GM21737 (cell line): Measurements from ENCODE around the gene SPANXN5.
"Not testable (repeated sequence)": the region's sequence is repeated elsewhere in the genome, so short reads cannot be mapped to it uniquely, and the experiment has no call there.

Source experiments
- ATAC-seq: cut with Tn5 transposase; IDR thresholded peaks from one replicate; pipeline ENCODE4 v1.9.1; 2021; ENCODE audit warnings: mild to moderate bottlenecking, moderate library complexity; ENCODE audit not compliant: unreplicated experiment

The SPANXN5 gene

GRCh38 chrX:52797327-52797726, at the start of gene SPANXN5:
Gene SPANXN5 (minus strand): TSS chrX:52797427. CDS start chrX:52797348, 79 bp downstream.
- ATAC-seq, result not testable (repeated sequence)

DNA sequence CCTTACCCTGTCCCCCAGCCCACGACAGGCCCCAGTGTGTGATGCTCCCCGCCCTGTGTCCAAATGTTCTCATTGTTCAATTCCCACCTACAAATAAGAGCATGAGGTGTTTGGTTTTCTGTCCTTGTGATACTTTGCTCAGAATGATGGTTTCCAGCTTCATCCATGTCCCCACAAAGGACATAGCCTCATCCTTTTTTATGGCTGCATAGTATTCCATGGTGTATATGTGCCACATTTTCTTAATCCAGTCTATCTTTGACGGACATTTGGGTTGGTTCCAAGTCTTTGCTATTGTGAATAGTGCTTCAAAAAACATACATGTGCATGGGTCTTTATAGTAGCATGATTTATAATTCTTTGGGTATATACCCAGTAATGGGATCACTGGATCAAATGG, 46.4 kb upstream of the SPANXN5 start:
- ATAC-seq, result not testable (repeated sequence)

GRCh38 chrX:52839137-52839536, 41.9 kb upstream of the SPANXN5 start:
- no peak for ATAC-seq

DNA sequence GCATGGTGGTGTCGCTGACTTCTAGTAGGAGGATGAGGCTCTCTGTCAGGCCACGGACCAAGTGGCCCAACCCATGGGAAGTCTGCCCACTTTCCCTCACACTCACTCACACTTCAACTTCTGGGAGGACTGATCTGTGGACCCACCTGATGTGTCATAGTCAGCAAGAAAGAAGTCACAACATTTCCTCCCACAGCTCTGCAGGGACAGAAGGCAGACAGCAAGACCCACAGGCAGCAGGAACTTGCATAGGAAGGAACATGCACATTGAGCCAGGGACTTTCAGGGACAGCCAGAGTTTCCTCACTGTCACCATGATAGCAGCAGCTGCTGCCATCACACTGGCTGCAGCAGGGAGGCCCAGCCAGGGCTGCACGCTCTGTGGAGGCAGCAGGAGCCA, 33.3 kb upstream of the SPANXN5 start:
- no peak for ATAC-seq

- ATAC-seq, result no peak
Measured at GRCh38 chrX:52824608-52825007, 27.4 kb upstream of the SPANXN5 start.

GRCh38 chrX:52821079-52821760, 24.0 kb upstream of the SPANXN5 start:
- no peak for ATAC-seq

DNA sequence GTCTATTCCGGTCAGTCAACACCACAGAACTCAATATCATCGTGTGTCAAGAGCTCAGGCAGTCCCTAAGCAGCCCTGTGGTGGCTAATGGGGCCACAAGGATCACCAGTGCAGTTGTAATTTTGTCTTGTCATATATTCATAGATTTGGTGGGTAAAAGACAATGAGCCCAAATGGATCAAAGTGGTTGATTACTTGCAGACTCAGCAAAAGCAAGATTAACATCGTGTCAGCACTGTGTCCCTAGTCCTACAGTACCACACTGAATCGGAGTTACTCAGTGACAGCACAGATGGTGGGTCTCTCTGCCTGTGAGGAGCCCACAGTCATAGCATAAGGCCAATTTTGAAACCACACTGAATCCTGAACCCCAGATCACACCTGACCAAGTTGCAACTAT, 22.6 kb upstream of the SPANXN5 start:
- no peak for ATAC-seq

- no peak for ATAC-seq
Measured at GRCh38 chrX:52811065-52811625, 13.9 kb upstream of the SPANXN5 start, which contains the start of gene XAGE5. Gene XAGE5 (plus strand): TSS chrX:52811287. CDS start chrX:52812567, 1,280 bp downstream.

DNA sequence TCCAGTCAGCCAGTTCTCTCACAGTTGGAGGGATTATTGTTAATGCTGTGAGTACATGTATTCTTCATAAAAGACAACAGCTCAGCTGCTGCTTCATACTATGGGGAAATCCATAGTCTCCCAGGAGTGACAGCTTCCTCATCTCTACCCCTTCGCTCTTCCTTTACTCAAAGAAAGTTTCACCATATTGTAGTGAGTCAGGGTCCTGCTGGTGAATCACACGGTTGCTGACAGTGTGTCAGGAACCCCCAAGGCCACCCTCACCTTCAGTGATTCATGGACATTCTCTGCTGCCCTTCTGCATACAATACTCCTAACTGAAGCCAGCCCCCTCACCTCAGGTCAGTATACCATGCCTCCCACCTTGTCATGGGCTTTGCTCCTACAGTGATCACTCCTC, 7.6 kb upstream of the SPANXN5 start:
- not testable (repeated sequence) for ATAC-seq

DNA sequence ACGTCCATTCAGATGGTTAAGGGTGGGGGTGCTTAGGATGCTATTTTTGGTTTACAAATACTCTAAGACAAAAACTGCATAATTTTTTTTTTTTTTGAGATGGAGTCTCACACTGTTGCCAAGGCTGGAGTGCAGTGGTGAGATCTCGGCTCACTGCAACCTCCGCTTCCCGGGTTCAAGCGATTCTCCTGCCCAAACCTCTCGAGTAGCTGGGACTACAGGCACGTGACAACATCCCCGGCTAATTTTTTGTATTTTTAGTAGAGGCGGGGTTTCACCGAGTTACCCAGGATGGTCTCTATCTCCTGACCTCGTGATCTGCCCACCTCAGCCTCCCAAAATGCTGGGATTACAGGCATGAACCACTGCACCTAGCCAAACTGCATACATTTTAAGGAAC, 23.7 kb downstream of the SPANXN5 start:
- not testable (repeated sequence) for ATAC-seq

GRCh38 chrX:52765983-52766382, 31.2 kb downstream of the SPANXN5 start:
- ATAC-seq, result not testable (repeated sequence)

DNA sequence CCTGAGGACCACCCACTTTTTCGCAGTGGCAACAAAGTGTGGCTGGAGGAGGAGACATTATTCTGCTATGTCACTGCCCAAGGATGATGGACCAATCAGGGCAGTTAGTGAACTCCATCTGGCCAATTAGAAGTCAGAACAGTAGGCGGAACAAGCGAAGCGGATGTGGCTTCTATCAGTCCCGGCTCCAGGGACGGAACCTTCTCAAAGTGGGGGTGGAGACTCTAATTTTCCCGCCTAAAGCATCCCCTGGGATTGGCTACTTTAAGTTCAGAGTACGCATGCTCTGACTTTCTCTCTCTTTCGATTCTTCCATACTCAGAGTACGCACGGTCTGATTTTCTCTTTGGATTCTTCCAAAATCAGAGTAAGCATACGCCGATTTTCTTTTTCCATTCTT, 46.3 kb downstream of the SPANXN5 start, which contains the start of gene SSX2B:
Gene SSX2B (plus strand): TSS at position 301 of the 400 bp plus-strand sequence. CDS start 1,429 bp downstream, outside the sequence.
- ATAC-seq, result not testable (repeated sequence)
